Measurements from ENCODE around the gene INPP5A. TPM values are rescaled to one million over a fixed set of nuclear protein-coding genes. Genes with fewer than 3 reads are reported as not detected.

The INPP5A gene
- total and polyA plus RNA-seq, 7 donors: 15.1 to 48.8 (median 40.9) TPM

GRCh38 chr10:132803416-132804210 is 266.0 kb downstream of the INPP5A start:
- Histone ChIP-seq H3K4me3 (no peak overlapping the region), H3K36me3 (ENCODE audit: insufficient read depth in 1 of 2, low read depth in 1 of 2) (no peaks in the 10 kb centered on the region), H3K27me3 (ENCODE audit: insufficient read depth in 3 of 3, low read length in 2 of 3) (peaks cover 0 to 4% (median 2%) of the 10 kb centered on the region in 3 donors), H3K4me1 (no peaks in the 10 kb centered on the region), H3K9me3 (no peaks in the 10 kb centered on the region), H3K27ac (no peak overlapping the region)
- WGBS, 3 donors: 83 to 85% (median 85%) methylated on average over 25 to 34 of the region's 34 CpGs
- DNase-seq (peak in 1 of 2 donors; percentile 4), ATAC-seq (no peak)
- intact Hi-C loops (cut with DNase I): no loop called here
- TF ChIP-seq, protein P1, sequence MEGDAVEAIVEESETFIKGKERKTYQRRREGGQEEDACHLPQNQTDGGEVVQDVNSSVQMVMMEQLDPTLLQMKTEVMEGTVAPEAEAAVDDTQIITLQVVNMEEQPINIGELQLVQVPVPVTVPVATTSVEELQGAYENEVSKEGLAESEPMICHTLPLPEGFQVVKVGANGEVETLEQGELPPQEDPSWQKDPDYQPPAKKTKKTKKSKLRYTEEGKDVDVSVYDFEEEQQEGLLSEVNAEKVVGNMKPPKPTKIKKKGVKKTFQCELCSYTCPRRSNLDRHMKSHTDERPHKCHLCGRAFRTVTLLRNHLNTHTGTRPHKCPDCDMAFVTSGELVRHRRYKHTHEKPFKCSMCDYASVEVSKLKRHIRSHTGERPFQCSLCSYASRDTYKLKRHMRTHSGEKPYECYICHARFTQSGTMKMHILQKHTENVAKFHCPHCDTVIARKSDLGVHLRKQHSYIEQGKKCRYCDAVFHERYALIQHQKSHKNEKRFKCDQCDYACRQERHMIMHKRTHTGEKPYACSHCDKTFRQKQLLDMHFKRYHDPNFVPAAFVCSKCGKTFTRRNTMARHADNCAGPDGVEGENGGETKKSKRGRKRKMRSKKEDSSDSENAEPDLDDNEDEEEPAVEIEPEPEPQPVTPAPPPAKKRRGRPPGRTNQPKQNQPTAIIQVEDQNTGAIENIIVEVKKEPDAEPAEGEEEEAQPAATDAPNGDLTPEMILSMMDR (IDR thresholded peaks at IDR 0.05): no peak

- TF ChIP-seq, protein P1 (IDR thresholded peaks at IDR 0.05): no peak
- WGBS, 3 donors: 89 to 94% (median 93%) methylated on average over 11 of the region's 11 CpGs
- DNase-seq (peak; percentile 3 to 4), ATAC-seq (no peak)
- no peaks in the 10 kb centered on the region for H3K4me1 ChIP-seq
- intact Hi-C loops (cut with DNase I): no loop called here
- H3K27me3 ChIP-seq (ENCODE audit: insufficient read depth in 3 of 3, low read length in 2 of 3): peaks cover 0 to 4% (median 2%) of the 10 kb centered on the region in 3 donors
- no peaks in the 10 kb centered on the region for H3K36me3 ChIP-seq (ENCODE audit: insufficient read depth in 1 of 2, low read depth in 1 of 2)
- H3K9me3 ChIP-seq: no peaks in the 10 kb centered on the region
- H3K4me3 ChIP-seq: no peak overlapping the region
- no peak overlapping the region for H3K27ac ChIP-seq
These were observed 266.7 kb downstream of the INPP5A start for GRCh38 chr10:132804287-132804686.

GRCh38 chr10:132804785-132805426 is 267.3 kb downstream of the INPP5A start:
- peak; percentile 10 to 32 for DNase-seq
- H3K36me3 ChIP-seq (ENCODE audit: insufficient read depth in 1 of 2, low read depth in 1 of 2): no peaks in the 10 kb centered on the region
- H3K4me1 ChIP-seq: no peaks in the 10 kb centered on the region
- H3K27ac ChIP-seq: no peak overlapping the region
- H3K4me3 ChIP-seq: no peak overlapping the region
- H3K27me3 ChIP-seq (ENCODE audit: insufficient read depth in 3 of 3, low read length in 2 of 3): peaks cover 0 to 3% (median 2%) of the 10 kb centered on the region in 3 donors
- ATAC-seq: no peak
- H3K9me3 ChIP-seq: no peaks in the 10 kb centered on the region
- intact Hi-C loops (cut with DNase I): no loop called here
- TF ChIP-seq, protein P1 (IDR thresholded peaks at IDR 0.05): no peak
- 63 to 69% (median 65%) methylated on average over 22 to 23 of the region's 23 CpGs for WGBS, 3 donors

DNA sequence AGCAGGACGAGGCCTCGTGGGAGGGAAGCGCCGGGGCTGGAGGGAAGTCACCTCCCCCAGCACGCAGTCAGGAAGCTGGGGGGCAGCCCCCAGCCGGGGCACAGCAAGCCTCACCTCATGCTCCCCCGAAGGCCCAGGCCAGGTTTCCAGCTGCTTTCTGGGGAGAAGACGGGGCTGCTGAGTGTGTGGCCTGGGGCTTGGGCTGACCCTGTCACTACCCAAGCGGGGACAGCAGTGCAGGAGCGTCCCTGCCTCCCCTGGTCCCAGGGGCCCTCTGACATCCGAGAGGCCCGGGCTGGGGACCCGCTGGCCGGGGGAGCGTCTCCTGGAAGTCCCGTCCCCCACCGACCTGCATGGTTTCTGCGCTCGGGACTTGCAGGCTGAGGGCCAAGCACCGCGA is 268.0 kb downstream of the INPP5A start:
- TF ChIP-seq, protein P1 (IDR thresholded peaks at IDR 0.05): no peak

More for the DNA sequence above, 268.0 kb downstream of the INPP5A start:
- DNase-seq (peak in 1 of 2 donors; percentile 32), ATAC-seq (no peak)
- peaks cover 0 to 2% (median 0%) of the 10 kb centered on the region in 3 donors for H3K27me3 ChIP-seq (ENCODE audit: insufficient read depth in 3 of 3, low read length in 2 of 3)
- 32 to 36% (median 32%) methylated on average over 18 to 21 of the region's 21 CpGs for WGBS, 3 donors
- no peaks in the 10 kb centered on the region for H3K36me3 ChIP-seq (ENCODE audit: insufficient read depth in 1 of 2, low read depth in 1 of 2)
- intact Hi-C loops (cut with DNase I): no loop called here
- H3K4me3 ChIP-seq: no peak overlapping the region
- no peak overlapping the region for H3K27ac ChIP-seq
- H3K4me1 ChIP-seq: no peaks in the 10 kb centered on the region
- H3K9me3 ChIP-seq: no peaks in the 10 kb centered on the region
